Heart left ventricle (tissue), 16 donors: Measurements from ENCODE around the gene PLPPR1. TPM values are rescaled to one million over a fixed set of nuclear protein-coding genes. Genes with fewer than 3 reads are reported as not detected.

Experiments
- ATAC-seq, 4 donors: fragments of 200-7000 bp; cut with Tn5 transposase; one replicate each; pipeline ENCODE4 v1.9.1; 2020 to 2022; ENCODE audit warnings: moderate library complexity in 4 of 4, mild to moderate bottlenecking in 3 of 4, moderate number of reproducible peaks in 1 of 4
- DNase-seq, 5 donors: peaks; one replicate each; pipeline ENCODE4 v3.0.0-alpha.2; 2020
- H3K27ac ChIP-seq, 12 donors: fragments of 200-600 bp; sonication (generic) in 4 of 12; one replicate each; pipeline versions ENCODE4 v1.5.0 to v1.8.0; 2016 to 2022; ENCODE audit warnings: mild to moderate bottlenecking in 2 of 12
- H3K27me3 ChIP-seq, 9 donors: fragments of 200-600 bp; sonication (generic) in 2 of 9; one replicate each; pipeline versions ENCODE4 v1.5.1 to v1.8.0; 2016 to 2022; ENCODE audit warnings: mild to moderate bottlenecking in 3 of 9
- H3K36me3 ChIP-seq, 9 donors: fragments of 200-600 bp; sonication (generic) in 2 of 9; one replicate each; pipeline versions ENCODE4 v1.5.0 to v1.8.0; 2018 to 2022; ENCODE audit warnings: mild to moderate bottlenecking in 2 of 9
- H3K4me1 ChIP-seq, 12 donors: fragments of 200-600 bp; sonication (generic) in 4 of 12; one replicate each; pipeline versions ENCODE4 v1.5.0 to v1.8.0; 2016 to 2022; ENCODE audit warnings: mild to moderate bottlenecking in 3 of 12
- H3K4me3 ChIP-seq, 12 donors: fragments of 200-600 bp; sonication (generic) in 4 of 12; one replicate each; pipeline versions ENCODE4 v1.5.0 to v1.8.0; 2017 to 2022; ENCODE audit warnings: mild to moderate bottlenecking in 9 of 12, moderate library complexity in 4 of 12
- H3K9me3 ChIP-seq, 12 donors: fragments of 200-600 bp; sonication (generic) in 4 of 12; one replicate each; pipeline versions ENCODE4 v1.5.0 to v1.8.0; 2016 to 2022; ENCODE audit warnings: mild to moderate bottlenecking in 1 of 12
- CTCF ChIP-seq, 12 donors: fragments of 200-600 bp; sonication (generic) in 4 of 12; IDR thresholded peaks; one replicate each; pipeline versions ENCODE4 v1.5.0 to v1.8.0; 2018 to 2022; ENCODE audit warnings: antibody characterized with exemption in 12 of 12, mild to moderate bottlenecking in 5 of 12
- POLR2A ChIP-seq, 2 donors: fragments of 450-650 bp; IDR thresholded peaks; one replicate each; pipeline ENCODE4 v1.6.1; 2017; ENCODE audit warnings: antibody characterized with exemption in 2 of 2, mild to moderate bottlenecking in 2 of 2, moderate library complexity in 2 of 2
- WGBS, 4 donors: extraction: QIAGEN DNeasy Blood & Tissue Kit in 2 of 4; methylation state at CpG; one replicate each; pipeline versions ENCODE4 v1.1.5 to v1.1.7; 2013 to 2018; 5-methylcytosine and 5-hydroxymethylcytosine counted together
- intact Hi-C, 10 donors: fragments of 100-400 bp; cut with DNase I; formaldehyde crosslinking; loops; one replicate each; pipeline versions ENCODE4 v1.11.1 to v1.14.2; 2022
- polyA plus RNA-seq, 2 donors: library from polyadenylated mRNA; stranded (reverse); fragments of 200-250 nt; gene quantifications; one replicate each; pipeline ENCODE4 v1.2.3, GENCODE V29; 2013
- total RNA-seq, 9 donors: library from RNA; depleted of rRNA in 2 of 9; stranded (reverse); fragments of >200 nt in 2 of 9; fragmentation: NEBNext Ultra II Directional in 3 of 9; extraction: Animal tissue kit (Norgen Biotek cat#: 25700) in 3 of 9; gene quantifications; one replicate each; pipeline versions ENCODE4 v1.1.0 to v1.2.4, GENCODE V29; 2016 to 2023
- donor health status: ischemic (EF 13 %, LVEDD 7.1; RV severe dilation, severe dysfunction).
- donor health status: healthy with polysubstance abuse.
- donor health status: DM: no; HTN: yes; CAD: no.
- donor health status: DM: no; HTN: no; CAD: no.
- donor health status: ischemic (EF 25% LVEDD 6.9; RV normal size, moderate dysfunction).
- donor health status: ischemic (EF 25% LVEDD 5.7; RV mildly dilated, moderate dysfunction).
- donor health status: healthy.
- donor health status: DM: yes; HTN: yes; CAD: no.
- donor health status: ischemic (EF 35%, LVEDD 5.7; RV mildly dilated, moderate dysfunction).
- donor health status: nonischemic (EF 11% LVEDD 7.7; RV severe dilation, severe dysfunction).
- donor health status: DM: yes; HTN: yes; CAD: no.
- donor health status: PGD.
- donor health status: ischemic (EF 29% LVEDD 5.4; RV normal size, mild dysfunction).
- donor health status: nonischemic (EF 23%, LVEDD 6.1; RV moderate dilation, normal function).

PLPPR1 gene
- total and polyA plus RNA-seq, 11 donors, result 0.33 TPM; not detected in 10

GRCh38 chr9:101184813-101185278, 156.3 kb downstream of the PLPPR1 start:
- DNase-seq (no peak), ATAC-seq (no peak)
- 73 to 77% (median 74%) methylated on average over 2 of the region's 2 CpGs for WGBS, 4 donors
- no peak overlapping the region for H3K4me3 ChIP-seq
- no peaks in the 10 kb centered on the region for H3K4me1 ChIP-seq
- H3K27me3 ChIP-seq, result no peaks in the 10 kb centered on the region
- intact Hi-C loops, result no loop called here
- TF ChIP-seq POLR2A (IDR thresholded peaks at IDR 0.05), result no peak
- TF ChIP-seq CTCF (IDR thresholded peaks at IDR 0.05), result no peak
- H3K27ac ChIP-seq, result no peak overlapping the region
- no peaks in the 10 kb centered on the region for H3K9me3 ChIP-seq
- no peaks in the 10 kb centered on the region for H3K36me3 ChIP-seq

DNA sequence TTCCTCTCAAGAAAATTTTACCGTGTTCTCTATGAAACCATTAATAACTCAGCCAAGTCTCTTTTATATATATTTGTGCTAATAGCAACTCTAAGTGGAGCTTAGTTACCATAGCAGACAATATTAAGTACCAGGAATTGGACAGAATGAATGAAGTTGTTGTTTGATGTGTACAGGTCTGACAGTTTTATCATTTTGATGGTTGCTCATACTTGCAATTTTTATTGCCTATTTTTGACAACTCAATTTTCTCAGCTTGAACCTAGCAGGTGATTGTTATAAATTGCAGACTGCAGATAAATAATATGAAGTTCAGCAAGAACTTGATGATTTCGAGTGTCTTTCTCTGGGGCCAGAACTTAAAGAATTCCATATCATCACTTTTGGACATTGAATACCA, 163.2 kb downstream of the PLPPR1 start:
- TF ChIP-seq POLR2A (IDR thresholded peaks at IDR 0.05) (no peak), CTCF (IDR thresholded peaks at IDR 0.05) (no peak)
- H3K9me3 ChIP-seq, result no peaks in the 10 kb centered on the region
- no peak overlapping the region for H3K27ac ChIP-seq
- intact Hi-C loops, result no loop called here
- no peak overlapping the region for H3K4me3 ChIP-seq
- 66 to 81% (median 77%) methylated on average over 2 of the region's 2 CpGs for WGBS, 4 donors
- H3K36me3 ChIP-seq, result no peaks in the 10 kb centered on the region
- DNase-seq (no peak), ATAC-seq (no peak)
- no peaks in the 10 kb centered on the region for H3K4me1 ChIP-seq
- H3K27me3 ChIP-seq, result no peaks in the 10 kb centered on the region

DNA sequence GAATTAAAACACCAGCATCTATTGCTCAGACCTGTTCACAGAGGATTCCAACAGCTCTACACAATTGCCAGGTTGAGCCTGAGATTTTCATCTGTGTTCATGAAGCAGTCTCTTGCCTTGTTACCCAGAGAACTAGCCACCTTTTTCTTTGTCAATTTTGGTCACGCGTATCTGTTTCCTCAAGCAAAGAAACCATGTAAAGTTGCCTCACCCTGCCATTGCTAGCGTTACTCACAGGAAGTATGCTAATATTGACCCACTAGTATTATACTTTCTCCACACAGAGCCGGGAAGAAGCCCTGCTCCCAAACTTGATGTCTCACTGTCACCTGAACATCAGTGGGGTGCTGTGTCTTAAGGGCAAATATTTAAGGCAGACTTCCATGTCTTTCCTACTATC, 168.5 kb downstream of the PLPPR1 start:
- ATAC-seq (no peak), DNase-seq (no peak)
- peaks cover 0 to 9% (median 2%) of the 10 kb centered on the region in 12 donors for H3K4me1 ChIP-seq
- no peak for TF ChIP-seq CTCF (IDR thresholded peaks at IDR 0.05)
- TF ChIP-seq POLR2A (IDR thresholded peaks at IDR 0.05), result no peak
- no peaks in the 10 kb centered on the region for H3K27me3 ChIP-seq
- no peak overlapping the region for H3K4me3 ChIP-seq
- H3K9me3 ChIP-seq, result peaks cover 0 to 7% (median 0%) of the 10 kb centered on the region in 12 donors
- H3K36me3 ChIP-seq, result no peaks in the 10 kb centered on the region
- intact Hi-C loops, result no loop called here
- WGBS, 4 donors, result 81 to 88% (median 88%) methylated on average over 4 of the region's 4 CpGs
- H3K27ac ChIP-seq, result no peak overlapping the region

- intact Hi-C loops, result no loop called here
- no peaks in the 10 kb centered on the region for H3K27me3 ChIP-seq
- no peak for ATAC-seq
- no peak overlapping the region for H3K4me3 ChIP-seq
- peak overlapping the region in 1 of 12 donors; percentile 51 for H3K27ac ChIP-seq
- peaks cover 0 to 7% (median 0%) of the 10 kb centered on the region in 12 donors for H3K9me3 ChIP-seq
- no peak for DNase-seq
- H3K36me3 ChIP-seq, result no peaks in the 10 kb centered on the region
- peaks cover 0 to 15% (median 3%) of the 10 kb centered on the region in 12 donors for H3K4me1 ChIP-seq
- WGBS, 4 donors, result 55 to 77% (median 68%) methylated on average over 2 of the region's 2 CpGs
- TF ChIP-seq POLR2A (IDR thresholded peaks at IDR 0.05) (no peak), CTCF (IDR thresholded peaks at IDR 0.05) (no peak)
Observed at GRCh38 chr9:101200852-101201251, 172.3 kb downstream of the PLPPR1 start.
